ENCODE measurements around the gene CLCN7.
A peak's percentile ranks its signal among the peaks of the same experiment; 100 is the strongest.
"Not testable (repeated sequence)": the region's sequence is repeated elsewhere in the genome, so short reads cannot be mapped to it uniquely, and the experiment has no call there.

CLCN7 gene

DNA sequence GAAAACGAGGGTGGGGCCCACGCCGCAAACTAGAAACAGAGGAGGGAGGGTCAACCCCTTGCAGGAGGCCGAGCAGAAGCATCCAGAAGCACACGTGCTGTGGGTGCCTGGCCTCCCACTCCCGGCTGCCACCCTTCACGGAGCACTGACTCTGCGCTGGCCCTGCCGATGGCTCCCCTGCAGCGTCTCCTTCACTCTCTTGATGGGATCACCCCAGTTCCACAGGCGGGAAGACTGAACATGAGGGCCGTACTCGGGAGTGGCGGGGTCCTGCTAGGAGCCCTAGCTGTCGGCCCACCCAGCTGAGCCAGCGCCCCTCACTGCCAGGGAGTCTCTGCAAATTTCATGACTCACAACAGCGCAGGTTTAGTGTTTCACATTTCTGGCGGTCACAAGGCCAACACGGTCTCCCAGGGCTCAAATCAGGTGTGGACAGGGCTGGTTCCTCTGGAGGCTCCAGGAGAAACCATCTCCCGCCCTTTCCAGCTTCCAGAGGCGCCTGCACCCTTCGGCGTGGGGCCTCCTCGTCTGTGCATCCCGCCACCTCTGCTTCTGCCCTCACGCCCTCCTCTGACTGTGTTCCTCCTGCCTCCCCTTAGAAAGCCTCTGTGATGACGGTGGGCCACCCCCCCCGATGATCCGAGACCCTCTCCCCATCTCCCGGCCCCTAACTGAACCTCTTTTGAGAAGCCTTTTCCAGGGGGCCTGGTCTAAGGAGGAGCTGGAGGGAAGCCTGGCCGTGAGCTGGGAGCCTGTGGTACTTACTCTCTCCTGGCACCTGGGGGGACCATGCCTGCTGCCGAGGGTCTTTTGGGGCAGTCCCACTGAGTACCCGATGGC, 11.9 kb upstream of the CLCN7 start:
- DNase-seq, result no peak

DNA sequence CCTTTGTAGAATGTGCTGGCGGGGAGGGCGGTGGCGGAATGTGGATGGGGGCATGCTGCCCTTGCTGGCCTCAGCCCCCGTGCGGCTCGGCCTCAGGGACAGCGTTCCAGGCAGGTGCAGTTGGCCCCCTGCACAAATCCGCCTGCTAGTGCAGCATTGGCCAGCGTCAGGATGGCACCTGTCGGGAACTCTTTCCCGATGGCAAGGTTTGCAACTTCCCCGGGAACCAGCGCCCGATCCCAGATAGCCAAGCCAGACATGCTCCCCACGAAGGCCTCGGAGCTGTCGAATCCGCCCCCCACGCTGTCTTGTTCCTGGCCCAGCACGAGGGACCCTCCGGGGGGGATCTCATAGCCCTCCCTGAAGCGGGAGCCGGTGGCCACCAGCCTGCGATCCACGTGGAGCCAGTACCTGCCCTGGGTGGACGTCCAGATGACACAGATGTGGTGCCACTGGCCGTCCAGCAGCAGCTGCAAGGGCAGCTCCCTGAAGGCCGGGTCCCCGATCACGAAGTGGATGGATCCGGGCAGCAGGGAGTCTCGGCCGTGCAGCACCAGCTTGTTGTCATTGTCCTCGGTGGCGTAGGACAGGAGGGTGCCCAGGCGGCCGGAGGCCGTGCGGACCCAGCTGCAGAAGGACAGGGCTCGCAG, 11.1 kb upstream of the CLCN7 start:
- DNase-seq, result no peak

DNA sequence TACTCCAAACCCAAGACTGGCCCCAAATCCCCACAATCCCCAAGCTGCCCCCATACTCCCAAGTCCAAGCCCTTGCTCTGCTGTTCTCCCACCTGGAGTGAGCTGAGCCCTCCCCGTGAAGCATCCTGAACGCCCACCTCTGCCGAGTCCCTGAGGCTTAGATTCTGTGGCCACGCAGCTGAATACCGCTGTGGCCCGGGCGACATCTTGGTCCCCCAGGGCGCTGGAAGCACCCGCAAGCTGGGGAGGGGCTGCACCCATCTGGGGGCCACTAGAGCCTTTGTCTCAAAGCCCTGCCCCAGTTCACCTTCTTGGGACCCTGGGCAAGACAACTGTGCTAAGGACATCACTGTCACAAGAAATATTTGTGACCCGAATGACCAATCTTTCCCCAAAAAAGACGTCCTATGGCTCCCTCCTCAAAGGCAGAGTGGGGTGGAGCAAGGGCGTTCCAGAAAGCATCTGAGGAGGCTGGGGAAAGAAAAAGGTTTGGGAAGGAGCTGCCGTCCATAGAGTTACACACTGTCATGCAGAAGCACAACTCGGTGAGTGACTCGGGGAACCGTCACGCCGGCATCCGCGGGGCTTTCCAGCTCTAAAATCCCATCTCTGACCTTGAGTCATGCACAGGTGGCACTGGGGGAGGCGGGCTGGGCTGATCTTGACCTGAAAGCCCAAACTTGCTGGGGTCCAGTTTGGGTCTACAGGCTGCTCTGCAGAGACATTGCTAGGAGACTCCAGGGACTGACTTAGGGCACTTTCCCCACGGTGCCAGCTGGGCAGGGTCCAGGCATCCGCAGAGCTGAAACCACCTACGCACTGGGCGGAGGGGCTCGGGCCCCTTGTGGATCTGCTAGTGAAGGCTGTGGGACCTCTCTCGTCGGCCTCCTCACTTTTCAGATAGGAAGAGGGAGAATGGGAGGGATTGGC, 7.3 kb upstream of the CLCN7 start:
- DNase-seq, result no peak

DNA sequence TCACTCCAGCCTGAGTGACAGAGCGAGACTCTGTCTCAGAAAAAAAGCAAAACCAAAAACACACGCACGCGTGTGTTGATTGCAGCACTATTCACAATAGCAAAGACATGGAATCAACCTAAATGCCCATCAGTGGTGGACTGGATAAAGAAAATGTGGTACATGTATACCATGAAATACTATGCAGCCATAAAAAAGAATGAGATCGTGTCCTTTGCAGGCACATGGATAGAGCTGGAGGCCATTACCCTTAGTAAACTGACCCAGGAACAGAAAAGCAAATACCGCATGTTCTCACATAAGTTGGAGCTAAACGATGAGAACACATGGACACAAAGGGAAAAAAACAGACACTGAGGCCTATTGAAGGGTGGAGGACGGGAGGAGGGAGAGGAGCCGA, 4.1 kb upstream of the CLCN7 start:
- DNase-seq, result not testable (repeated sequence)

DNA sequence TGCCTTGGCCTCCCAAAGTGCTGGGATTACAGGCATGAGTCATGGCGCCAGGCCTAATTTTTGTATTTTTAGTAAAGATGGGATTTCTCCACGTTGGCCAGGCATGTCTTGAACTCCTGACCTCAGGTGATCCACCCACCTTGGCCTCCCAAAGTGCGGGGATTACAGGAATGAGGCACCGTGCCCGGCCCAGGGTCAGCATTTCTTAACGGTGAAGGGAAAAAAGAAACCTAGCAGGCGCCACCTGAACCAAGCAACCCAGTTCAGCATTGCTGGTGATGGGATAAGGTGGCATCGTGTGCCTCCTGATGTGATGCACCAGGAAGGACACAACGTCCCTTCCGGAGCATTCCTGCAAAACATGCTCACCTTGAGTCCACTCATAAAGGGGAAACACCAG, 2.2 kb upstream of the CLCN7 start:
- DNase-seq, result no peak

DNA sequence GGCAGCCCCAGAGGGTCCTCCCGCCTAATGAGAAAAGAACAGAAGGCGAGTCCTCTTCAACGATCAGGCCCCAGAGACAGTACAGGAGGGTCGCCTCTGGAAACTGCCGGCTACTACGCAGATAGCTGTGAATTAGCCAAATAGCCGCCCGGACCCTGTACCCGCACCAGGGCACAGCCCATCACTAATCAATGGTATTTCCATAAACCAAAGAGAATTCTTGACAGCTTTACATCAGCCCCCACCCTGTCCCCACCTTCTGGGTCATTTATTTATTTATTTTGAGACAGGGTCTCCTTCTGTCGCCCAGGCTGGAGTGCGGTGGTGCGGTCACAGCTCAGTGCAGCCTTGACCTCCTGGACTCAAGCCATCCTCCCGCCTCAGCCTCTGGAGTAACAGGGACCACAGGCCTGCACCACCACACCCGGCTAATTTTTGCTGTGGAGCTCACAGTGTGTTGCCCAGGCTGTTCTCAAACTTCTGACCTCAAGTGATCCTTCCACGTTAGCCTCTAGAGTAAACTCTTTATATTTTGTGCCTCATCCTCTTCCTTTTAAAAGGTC, 805 bp upstream of the CLCN7 start:
- DNase-seq, result no peak

DNA sequence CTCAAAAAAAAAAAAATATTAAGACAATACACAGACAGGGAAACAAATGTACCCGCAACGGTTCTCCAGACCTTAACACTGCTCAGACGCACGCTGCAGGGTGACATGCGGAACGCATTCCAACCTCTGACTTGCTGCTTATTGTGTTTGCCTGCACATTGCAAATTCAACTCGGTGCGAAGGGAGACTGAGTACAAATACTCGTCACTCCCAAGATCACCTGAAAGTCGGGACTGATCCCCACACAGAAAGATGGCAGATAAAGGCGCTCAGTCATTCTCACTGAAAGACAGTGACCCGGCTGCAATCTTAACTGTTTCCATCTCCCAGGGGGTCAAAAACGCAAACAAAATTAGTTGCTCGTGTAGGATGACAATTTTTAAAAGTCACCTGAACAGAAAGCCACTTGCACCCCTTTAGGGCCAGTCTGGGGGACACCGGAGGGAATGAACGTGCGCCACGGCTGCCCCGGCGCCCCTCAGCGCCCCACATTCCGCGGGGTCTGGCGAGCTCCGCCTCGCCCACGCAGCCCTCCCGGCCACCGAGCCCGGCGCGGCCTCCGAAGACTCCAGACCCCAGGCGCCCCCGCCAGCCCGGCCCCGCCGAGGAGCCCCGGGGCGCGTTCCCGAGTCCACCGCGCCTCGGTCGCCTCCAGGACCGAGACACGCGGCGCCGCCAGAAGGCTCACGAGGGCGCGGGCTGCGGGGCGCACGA, 589 bp downstream of the CLCN7 start:
- DNase-seq, result peak in 1 of 6 experiments; percentile 19

DNA sequence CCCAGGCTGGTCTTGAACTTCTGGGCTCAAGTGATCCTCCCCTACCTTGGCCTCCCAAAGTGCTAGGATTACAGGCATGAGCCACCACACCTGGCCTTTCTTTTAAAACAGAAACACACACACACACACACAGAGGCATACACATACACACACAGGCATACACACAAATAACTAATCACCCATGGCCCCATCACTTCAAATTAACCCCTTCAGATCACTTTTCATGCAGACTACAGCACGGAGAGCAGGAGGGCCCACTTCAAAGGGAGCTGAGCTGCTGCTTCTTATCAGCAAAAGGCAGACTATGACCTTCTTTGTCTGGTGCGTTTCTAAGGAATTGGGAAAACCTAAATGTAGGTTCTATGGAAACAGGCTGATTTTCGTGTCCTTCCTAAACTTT, 1.9 kb downstream of the CLCN7 start:
- no peak for DNase-seq

DNA sequence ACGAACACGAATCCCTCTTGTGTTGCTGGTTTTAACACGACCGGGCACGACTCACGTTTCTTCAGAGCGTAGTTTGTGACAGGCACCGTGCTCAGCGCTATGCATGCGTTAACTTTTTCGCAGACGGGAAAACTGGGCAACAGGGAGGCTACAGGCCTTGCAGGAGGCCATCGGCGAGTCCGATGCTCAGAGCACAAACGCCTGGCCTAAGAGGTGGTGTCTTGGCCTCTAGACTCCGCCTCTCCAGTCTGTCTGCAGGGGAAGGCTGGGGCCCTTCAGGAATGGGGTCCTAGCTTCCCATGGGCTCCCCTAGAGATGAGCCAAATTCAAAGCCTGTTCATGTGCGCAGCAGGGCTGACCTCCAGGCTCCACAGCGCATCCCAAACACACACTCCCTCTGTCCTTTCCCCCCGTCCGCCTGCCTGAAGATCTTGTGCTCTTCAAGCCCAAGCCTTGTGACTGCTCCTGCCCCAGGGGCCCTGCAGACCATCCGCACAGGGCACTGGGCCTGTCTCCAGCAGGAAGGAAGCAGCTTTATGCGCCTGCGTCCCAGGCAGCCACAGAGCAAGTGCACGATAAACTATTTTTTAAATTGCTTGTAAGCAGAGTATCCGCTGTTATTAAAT, 3.1 kb downstream of the CLCN7 start:
- no peak for DNase-seq

DNA sequence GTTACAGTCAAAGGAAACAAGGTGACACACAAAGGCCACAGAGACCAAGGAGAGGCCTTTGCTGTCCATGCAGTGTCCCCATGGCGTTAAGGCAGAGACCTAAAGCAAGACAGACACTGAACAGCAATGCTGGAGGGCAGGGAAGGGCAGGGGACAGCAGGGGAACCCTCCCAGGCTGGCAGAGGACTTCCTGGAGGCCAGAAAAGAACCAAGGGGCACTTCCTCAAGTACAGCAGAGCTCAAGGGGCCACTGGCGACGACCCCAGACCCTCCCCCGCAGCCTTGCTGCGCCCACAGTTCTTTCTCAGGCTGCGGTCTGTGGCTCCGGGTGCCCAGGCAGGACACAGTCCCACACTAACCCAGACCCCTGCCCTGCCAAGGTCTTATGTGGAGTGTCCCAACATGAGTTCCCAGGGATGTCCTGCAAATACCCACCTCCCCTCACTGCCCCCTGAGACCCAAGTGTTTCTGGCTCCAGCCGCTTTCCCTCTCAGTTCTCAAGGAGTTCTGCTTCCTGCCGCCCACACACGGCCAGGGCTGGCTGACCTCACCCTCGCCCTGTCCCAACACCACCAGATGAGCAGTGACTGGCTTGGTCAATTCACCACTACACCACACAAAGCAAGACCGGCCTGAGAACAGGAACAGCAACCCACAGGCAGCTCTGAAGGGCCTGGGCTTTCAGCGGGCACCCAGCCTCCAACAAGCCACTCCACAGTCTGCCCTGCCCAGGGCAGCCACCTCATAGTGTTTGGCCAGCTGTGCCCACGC, 4.2 kb downstream of the CLCN7 start:
- DNase-seq, result no peak

DNA sequence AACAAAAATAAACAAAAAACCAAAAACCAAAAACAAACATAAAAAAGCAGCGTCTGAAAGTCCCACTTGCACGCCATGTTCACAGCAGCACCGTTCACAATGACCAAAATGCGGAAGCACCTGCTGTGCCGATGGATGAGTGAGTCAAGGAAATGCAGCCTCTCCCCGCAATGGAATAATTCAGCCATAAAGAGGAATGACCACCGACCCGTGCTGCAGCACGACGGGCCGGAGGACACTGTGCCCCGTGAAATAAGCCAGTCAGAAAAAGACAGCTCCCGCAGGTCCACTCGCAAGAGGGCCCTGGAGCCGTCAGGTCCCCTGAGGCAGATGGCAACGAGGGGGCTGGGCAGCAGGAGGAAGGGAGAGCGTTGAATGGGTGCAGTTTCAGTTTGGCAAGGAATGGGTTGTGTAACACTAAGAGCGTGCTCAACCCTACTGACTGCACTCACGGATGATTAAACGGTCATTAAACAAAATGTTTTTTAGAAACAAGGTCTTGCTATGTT, 5.1 kb downstream of the CLCN7 start:
- no peak for DNase-seq

DNA sequence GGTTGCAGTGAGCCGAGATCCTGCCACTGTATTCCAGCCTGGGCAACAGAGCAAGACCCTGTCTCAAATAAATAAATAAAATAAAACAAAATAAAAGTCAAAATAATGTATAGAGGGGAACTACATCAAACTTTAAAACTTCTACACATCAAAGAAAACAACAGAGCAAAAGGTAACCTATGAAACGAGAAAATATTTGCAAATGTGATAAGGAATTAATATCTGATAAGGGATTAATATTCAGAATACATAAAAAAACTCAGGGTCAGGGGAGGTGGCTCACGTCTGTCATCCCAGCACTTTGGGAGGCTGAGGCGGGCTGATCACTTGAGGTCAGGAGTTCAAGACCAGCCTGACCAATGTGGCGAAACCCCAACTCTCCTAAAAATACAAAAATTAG, 5.7 kb downstream of the CLCN7 start:
- DNase-seq, result not testable (repeated sequence)

DNA sequence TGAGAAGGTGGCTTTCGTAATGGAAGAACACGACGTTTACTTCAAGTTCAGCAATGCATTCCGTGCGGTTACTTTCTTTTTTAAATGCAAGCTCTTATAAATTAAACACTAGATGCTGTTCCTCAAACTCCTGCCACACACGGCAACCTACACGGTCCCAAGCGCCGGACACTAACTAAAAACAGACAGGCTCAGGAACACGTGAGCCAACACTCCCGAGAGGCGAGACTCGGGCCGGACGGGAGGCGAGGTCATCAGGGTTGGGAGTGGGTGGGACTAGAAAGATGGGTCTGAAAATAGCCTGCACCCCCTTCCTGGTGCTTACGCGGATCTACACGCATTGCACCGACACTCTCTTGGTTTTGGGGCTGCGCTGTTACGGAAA, 6.4 kb downstream of the CLCN7 start:
- DNase-seq, result no peak

DNA sequence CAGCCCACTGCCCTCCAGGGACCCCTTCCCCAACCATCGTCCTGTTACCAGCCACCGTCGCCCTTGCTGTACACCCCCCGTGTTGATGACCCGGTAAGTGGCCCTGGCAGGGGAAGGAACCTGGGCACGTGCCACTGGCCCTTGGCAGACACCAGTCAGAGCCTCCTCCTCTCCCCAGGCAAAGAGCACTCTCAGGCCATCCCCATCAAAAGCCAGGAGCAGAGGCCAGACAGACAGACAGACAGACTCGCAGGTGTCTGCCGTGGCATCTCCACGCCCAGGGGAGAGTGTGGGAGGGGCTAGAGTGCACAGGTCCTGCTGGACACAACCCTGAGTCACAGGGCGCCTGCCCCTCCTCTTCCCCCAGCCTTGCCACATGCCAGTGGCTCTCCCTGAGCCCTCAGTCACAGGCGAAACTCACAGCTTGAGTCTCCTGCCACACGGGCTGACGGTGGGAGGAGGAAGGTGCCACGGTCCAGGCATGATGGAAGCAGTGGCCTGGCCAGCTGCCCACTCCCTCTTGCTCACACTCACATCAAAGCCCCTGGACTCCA, 7.8 kb downstream of the CLCN7 start:
- DNase-seq, result no peak

DNA sequence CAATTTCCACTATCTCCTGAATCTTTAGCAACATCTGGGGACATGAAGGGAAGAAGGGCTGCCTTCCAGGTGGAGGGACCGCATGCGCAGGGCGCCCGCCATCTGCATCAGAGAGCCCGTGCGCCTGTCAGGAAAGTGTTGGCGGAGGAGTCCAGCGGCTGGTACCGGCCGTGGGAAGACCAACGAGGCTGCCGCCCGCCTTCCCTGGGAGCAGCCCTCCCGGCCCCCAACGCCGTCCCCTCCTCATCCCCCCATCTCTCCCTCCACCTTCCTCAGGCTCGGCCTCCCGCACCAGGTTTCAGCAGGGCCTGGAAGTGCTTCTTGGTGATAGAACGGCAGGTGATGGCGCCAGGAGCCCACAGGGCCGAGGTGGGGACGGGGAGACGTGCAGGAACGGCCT, 8.8 kb downstream of the CLCN7 start:
- DNase-seq, result no peak

DNA sequence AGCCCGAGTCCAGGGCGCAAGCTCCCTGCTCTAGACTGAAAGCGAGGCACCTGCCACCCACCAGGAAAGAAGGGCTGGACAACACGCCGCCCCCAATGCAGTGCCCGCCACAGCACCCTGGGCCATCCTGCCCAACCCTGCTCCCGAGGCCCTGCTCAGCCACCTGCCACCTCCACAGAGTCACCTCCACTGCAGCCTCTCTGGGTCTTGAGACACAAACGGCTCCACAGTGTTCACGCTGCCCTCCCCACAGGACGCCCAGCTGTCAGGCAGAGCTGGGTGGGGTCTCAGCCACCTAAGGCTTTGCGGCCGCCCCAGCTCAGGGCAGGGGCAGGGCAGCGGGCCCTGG, 9.3 kb downstream of the CLCN7 start:
- no peak for DNase-seq

DNA sequence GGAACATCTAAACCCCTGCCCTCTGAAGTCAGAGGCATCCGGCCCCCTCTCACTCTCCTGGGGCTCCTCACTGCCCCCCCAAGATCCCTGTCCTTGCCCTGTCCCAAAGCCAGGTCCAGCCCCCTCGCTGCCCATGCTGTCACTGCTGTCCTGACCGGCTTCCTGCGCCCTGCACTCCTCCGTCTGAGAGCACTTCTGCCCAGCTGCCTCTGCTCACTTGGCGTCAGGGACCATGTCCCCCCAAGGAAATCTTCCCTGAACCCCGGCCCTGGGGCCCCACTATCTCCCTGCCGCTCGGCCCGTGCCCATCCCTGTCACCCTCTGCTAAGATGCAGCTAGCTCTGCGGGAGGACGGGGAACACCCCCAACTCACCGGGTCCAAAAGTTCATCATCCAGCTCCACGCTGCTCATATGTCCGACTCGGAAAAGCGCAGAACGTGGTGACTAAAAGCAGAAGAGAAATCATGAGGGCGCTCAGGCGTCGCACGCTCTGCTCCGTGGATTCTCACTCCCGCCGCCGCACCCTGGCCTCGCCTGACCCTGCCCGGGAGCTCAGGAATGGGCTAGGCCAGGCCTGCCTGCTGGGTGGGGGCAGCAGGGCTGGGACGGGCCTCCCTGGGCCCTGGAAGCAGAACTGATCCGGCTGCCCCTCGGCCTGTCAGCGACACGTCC, 9.8 kb downstream of the CLCN7 start:
- no peak for DNase-seq

DNA sequence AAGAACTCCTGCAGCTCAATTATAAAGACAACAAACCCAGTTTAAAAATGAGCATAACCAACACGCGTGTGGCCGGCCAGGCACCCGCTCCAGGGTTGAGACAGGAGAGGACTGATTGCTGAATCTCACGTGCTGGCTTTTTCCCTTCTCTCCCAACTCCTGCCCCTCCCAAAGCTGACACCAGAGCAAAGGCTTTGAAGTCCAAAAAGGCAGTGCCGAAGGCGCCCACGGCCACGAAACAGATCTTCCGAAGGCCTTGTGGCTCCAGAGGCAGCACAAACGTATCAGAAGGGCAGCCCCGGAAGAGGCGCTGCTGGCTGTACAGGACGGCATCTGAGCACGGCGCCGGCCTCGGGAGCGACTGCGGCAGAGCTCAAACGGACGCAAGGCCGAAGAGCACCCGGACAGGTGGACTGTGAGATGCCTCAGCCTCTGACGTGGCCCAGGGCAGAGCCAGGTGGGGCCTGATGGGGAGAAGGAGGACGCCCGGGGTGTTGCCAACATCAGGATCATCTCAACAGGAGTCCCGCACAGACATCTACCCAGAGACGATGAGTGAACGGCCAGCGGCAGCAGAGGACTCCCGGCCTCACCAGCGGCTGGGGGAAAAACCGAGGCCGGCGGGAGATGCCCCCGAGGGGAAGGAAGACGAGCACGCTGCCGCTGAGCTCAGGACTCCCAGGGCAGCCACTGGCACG, 10.5 kb downstream of the CLCN7 start:
- DNase-seq, result no peak

DNA sequence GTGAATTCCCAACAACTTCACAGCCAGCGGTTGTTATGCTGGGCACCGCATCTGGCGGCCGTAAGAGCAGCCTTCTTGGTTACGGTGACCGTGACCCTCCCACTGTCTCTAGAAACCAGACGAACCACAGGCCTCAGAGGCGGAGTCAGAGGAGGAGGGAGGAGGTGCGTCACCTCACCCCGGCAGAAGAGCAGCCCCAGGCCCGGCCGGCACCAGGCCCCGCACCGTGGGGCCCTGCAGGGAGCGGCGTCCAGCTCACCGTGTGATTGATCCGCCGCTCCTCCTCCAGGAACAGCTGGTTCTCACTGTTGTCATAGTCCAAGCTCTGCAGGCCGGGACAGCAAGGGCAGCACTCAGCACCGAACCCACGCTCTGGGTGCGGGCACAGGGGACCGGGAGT, 13.7 kb downstream of the CLCN7 start:
- no peak for DNase-seq

Measured in stimulated activated naive CD4-positive, alpha-beta T cell (primary cell).